SK-N-MC (cell line): ENCODE measurements around the gene PPARA.

Experiments used
- EZH2 ChIP-seq: fragments of 200-600 bp; sonication (generic); IDR thresholded peaks from one replicate; pipeline ENCODE4 v1.6.1; 2017; ENCODE audit warnings: antibody characterized with exemption
- POLR2AphosphoS5 ChIP-seq: IDR thresholded peaks from 2 replicates; pipeline ENCODE4 v1.6.1; 2012; ENCODE audit warnings: mild to moderate bottlenecking, low read depth, low read length, borderline replicate concordance

DNA sequence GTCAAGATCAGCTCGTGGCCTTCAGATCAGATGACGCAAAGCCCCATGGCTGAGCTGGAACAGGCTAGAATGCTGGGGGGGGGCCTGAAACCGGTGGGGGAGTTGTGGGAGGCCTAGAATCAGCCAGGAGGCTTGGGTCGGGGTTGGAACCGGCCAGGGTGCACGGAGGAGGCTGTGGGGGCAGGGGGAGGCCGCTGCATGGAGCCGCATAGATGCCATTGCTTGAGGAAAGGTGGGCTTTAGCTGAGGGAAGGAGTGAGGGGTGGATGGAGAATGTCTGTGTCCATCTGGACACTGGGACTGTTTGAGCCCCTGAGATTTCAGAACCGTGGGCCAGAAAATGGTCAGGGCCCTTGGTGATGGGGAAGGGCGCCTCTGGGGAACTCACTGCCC is 74.6 kb downstream of the PPARA start:
- TF ChIP-seq POLR2AphosphoS5: no peak
- TF ChIP-seq EZH2: no peak
